Measurements from ENCODE around the gene ELN. TPM values are rescaled to one million over a fixed set of nuclear protein-coding genes. Genes with fewer than 3 reads are reported as not detected.

ELN gene
- total RNA-seq, 4 donors from 2014 or later: 4.1 to 427 (median 92.4) TPM

DNA sequence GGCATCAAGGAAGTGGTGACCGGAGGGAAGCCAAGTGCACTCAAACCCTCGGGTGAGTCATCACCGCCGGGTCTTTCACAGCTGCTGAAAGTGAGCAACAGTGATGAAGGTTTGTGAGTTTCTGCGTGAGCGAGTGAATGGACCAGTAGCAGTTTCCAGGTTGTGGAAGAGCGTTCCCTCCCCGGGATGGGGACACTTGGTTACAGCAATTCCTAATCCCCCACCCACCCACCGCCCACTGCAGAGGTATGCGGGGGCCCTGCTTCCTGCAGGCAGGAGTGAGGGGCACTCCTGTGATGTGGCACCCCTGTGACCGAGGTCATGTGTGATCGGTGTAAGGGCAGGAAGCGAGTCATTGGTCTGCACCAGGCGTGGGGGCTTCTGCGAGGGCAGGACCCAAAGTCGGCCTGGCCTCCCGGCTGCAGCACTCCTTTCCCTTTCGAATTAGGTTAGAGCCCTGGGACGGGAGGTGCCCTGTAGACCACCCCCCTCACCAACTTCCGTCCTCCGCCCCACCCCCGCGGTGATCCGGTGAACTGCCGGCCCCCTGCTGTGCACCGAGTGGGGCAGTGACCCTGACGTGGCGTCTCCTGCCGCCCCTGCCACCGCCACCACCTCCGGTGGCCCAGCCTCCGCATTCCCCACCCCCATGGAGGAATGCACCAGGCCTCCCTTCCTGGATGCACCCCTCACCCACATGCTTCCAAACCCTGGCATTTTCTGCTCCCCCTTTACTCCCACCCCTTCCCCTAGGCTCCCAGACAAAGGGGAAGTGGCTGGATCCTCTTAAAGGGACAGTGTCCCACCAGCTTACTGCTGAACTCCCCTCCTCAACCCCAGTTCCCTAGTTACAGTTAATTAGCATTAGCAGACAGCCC is 66.5 kb downstream of the ELN start:
- H3K4me3 ChIP-seq: peak overlapping the region; percentile 17 to 21
- H3K9me3 ChIP-seq: no peaks in the 10 kb centered on the region
- TF ChIP-seq, protein P1, sequence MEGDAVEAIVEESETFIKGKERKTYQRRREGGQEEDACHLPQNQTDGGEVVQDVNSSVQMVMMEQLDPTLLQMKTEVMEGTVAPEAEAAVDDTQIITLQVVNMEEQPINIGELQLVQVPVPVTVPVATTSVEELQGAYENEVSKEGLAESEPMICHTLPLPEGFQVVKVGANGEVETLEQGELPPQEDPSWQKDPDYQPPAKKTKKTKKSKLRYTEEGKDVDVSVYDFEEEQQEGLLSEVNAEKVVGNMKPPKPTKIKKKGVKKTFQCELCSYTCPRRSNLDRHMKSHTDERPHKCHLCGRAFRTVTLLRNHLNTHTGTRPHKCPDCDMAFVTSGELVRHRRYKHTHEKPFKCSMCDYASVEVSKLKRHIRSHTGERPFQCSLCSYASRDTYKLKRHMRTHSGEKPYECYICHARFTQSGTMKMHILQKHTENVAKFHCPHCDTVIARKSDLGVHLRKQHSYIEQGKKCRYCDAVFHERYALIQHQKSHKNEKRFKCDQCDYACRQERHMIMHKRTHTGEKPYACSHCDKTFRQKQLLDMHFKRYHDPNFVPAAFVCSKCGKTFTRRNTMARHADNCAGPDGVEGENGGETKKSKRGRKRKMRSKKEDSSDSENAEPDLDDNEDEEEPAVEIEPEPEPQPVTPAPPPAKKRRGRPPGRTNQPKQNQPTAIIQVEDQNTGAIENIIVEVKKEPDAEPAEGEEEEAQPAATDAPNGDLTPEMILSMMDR (IDR thresholded peaks at IDR 0.05): no peak
- no peak for TF ChIP-seq POLR2A (IDR thresholded peaks at IDR 0.05)
- H3K27me3 ChIP-seq: no peaks in the 10 kb centered on the region
- peaks cover 0 to 6% of the 10 kb centered on the region in 2 donors for H3K4me1 ChIP-seq
- H3K36me3 ChIP-seq: no peaks in the 10 kb centered on the region
- H3K27ac ChIP-seq: peak overlapping the region; percentile 32 to 60
- intact Hi-C loops (cut with DNase I; ENCODE audit: low total_unique reads): no loop called here
- peak; percentile 73 to 82 for DNase-seq

DNA sequence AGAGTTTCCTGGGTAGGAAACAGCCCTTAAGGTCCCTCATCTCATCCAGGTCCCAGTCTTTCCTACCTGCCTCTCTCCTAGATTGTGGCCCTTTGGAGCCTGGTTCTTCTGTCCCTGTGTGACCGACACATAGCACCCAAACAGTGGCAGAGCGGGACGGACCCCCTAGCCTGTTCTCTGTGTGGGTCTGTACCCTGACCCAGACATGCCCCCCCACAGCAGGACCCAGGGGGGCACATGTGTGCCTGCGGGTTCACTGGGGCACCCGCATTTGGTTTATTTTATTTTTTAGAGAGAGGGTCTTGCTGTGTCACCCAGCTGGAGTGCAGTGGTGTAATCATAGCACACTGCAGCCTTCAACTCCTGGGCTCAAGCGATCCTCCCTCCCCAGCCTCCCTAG is 67.2 kb downstream of the ELN start:
- no peak for TF ChIP-seq POLR2A (IDR thresholded peaks at IDR 0.05)
- TF ChIP-seq, protein P1 (IDR thresholded peaks at IDR 0.05): no peak
- Histone ChIP-seq H3K4me1 (peaks cover 0 to 6% of the 10 kb centered on the region in 2 donors), H3K9me3 (no peaks in the 10 kb centered on the region), H3K4me3 (no peak overlapping the region), H3K27me3 (no peaks in the 10 kb centered on the region), H3K36me3 (no peaks in the 10 kb centered on the region), H3K27ac (peak overlapping the region; percentile 32 to 60)
- DNase-seq: no peak
- intact Hi-C loops (cut with DNase I; ENCODE audit: low total_unique reads): no loop called here

DNA sequence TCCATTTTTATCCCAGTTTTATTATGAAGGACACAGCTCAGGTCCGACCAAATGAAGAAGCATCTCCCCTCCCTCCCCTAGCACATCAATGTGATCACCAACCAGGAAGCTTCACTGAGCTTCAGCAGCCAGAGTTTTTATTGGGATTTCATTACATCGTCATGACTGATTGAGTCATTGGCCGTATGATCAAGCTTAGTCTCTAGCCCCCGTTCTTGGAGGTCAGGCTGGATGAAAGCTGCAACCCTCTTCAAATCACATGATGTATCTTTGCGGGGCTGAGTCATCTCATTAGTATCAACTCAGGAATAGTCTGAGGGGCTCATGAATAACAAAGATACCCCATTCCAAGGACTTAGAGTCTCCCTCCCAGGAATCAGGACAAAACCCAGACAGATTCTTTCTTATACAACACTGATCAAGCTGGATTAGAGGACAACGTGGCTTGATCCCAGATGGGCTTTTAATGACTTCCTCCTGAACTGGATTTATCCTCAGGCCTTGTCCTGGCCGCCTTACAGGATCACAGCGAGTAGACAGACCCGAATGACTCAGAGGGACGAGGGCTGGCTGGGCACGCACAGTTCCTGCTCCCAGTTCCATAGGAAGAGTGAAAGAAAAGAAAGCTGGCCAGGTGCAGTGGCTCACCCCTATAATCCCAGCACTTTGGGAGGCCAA is 70.1 kb downstream of the ELN start:
- DNase-seq: peak; percentile 70 to 76
- peaks cover 0 to 6% of the 10 kb centered on the region in 2 donors for H3K4me1 ChIP-seq
- peak overlapping the region; percentile 73 for H3K27ac ChIP-seq
- H3K36me3 ChIP-seq: no peaks in the 10 kb centered on the region
- TF ChIP-seq POLR2A (IDR thresholded peaks at IDR 0.05): no peak
- TF ChIP-seq, protein P1 (IDR thresholded peaks at IDR 0.05): no peak
- no peak overlapping the region for H3K4me3 ChIP-seq
- no peaks in the 10 kb centered on the region for H3K9me3 ChIP-seq
- no peaks in the 10 kb centered on the region for H3K27me3 ChIP-seq
- intact Hi-C loops (cut with DNase I; ENCODE audit: low total_unique reads): no loop called here

DNA sequence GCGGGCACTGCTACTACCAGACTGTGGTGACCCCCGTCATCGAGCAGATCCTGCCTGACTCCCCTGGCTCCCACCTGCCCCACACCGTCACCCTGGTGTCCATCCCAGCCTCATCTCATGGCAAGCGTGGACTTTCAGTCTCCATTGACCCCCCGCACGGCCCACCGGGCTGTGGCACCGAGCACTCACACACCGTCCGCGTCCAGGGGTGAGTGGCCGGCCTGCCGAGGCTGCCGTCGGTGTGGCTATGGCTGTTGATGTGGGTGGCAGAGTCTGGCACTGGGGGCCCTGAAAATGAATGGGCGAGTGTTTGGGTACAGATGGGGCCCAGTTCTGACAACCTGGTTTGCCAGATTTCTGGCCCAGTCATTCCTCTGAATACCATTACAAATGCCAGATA is 71.1 kb downstream of the ELN start:
- intact Hi-C loops (cut with DNase I; ENCODE audit: low total_unique reads): no loop called here
- H3K36me3 ChIP-seq: no peaks in the 10 kb centered on the region
- no peaks in the 10 kb centered on the region for H3K27me3 ChIP-seq

More for the DNA sequence above, 71.1 kb downstream of the ELN start:
- H3K4me3 ChIP-seq: no peak overlapping the region
- H3K27ac ChIP-seq: peak overlapping the region; percentile 73
- TF ChIP-seq, protein P1 (IDR thresholded peaks at IDR 0.05): no peak
- no peak for TF ChIP-seq POLR2A (IDR thresholded peaks at IDR 0.05)
- H3K9me3 ChIP-seq: no peaks in the 10 kb centered on the region
- no peak for DNase-seq
- no peaks in the 10 kb centered on the region for H3K4me1 ChIP-seq
